ENCODE measurements around the gene ANO7. TPM values are rescaled to one million over a fixed set of nuclear protein-coding genes. Genes with fewer than 3 reads are reported as not detected.

The ANO7 gene
- total RNA-seq, 4 donors from 2014 or later = 0.59 TPM; not detected in 3

DNA sequence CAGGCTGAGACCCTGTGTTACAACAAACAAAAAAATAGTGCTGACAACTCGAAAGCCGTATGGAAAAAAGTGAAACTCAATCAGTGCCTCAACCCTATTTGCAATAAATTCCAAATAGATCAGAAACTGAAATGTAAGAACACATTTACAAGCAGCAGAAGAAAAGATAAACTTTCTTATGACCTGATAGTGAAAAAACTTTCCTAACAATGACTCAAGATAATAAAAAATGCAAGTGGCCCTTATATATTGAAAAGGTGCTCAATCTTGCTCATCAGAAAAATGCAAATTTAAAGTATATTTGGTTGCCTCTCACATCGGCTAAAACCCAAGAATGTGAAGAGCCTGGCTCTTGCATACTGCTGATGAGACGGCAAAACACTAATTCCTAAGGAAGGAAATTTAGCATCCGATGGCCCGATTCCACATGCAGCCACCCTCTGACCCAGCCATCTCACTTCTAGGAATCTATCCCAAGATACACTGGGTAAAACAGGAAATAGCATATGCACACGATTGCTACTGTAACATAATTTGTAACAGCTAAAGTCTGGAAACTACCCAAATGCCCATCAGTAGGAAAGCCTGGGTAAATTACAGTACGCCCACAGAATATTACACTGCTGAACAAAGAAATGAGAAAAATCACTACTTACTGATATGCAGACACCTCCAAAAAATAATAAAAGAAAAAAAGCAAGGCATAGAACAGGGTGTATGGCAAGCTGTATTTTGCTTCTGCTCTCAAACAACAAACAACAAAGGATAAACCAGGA, 70.2 kb downstream of the ANO7 start:
- WGBS, 2 donors = 70 to 73% methylated on average over 8 of the region's 8 CpGs

DNA sequence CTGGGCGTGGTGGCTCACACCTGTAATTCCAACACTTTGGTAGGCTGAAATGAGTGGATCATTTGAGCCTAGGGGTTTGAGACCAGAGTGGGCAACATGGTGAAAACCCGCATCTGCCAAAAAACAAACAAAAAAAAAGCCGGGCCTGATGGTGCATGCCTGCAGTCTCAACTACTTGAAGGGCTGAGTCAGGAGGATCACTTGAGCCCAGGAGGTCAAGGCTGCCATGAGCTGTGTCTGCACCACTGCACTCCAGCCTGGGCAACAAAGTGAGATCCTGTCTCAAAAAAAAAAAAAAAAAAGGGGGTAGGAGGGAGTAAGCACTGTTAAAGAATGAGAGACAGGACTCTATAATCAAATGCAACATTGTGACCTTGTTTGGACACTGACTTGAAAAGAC, 72.4 kb downstream of the ANO7 start:
- TF ChIP-seq, protein P1, sequence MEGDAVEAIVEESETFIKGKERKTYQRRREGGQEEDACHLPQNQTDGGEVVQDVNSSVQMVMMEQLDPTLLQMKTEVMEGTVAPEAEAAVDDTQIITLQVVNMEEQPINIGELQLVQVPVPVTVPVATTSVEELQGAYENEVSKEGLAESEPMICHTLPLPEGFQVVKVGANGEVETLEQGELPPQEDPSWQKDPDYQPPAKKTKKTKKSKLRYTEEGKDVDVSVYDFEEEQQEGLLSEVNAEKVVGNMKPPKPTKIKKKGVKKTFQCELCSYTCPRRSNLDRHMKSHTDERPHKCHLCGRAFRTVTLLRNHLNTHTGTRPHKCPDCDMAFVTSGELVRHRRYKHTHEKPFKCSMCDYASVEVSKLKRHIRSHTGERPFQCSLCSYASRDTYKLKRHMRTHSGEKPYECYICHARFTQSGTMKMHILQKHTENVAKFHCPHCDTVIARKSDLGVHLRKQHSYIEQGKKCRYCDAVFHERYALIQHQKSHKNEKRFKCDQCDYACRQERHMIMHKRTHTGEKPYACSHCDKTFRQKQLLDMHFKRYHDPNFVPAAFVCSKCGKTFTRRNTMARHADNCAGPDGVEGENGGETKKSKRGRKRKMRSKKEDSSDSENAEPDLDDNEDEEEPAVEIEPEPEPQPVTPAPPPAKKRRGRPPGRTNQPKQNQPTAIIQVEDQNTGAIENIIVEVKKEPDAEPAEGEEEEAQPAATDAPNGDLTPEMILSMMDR (IDR thresholded peaks at IDR 0.05) = no peak
- TF ChIP-seq POLR2A (IDR thresholded peaks at IDR 0.05) = no peak
- Histone ChIP-seq H3K4me1 (no peaks in the 10 kb centered on the region), H3K36me3 (peaks cover 32 to 100% (median 55%) of the 10 kb centered on the region in 3 donors), H3K27me3 (no peaks in the 10 kb centered on the region), H3K27ac (no peak overlapping the region), H3K9me3 (no peaks in the 10 kb centered on the region), H3K4me3 (no peak overlapping the region)
- intact Hi-C loops (cut with DNase I) = no loop called here
- DNase-seq = no peak
- 71 to 100% methylated on average over 2 to 3 of the region's 3 CpGs for WGBS, 2 donors

More for the DNA sequence above, 70.2 kb downstream of the ANO7 start:
- no peaks in the 10 kb centered on the region for H3K4me1 ChIP-seq
- no peak overlapping the region for H3K27ac ChIP-seq
- H3K27me3 ChIP-seq = no peaks in the 10 kb centered on the region
- intact Hi-C loops (cut with DNase I) = no loop called here
- peaks cover 41 to 100% (median 62%) of the 10 kb centered on the region in 3 donors for H3K36me3 ChIP-seq
- no peak overlapping the region for H3K4me3 ChIP-seq
- TF ChIP-seq, protein P1 (IDR thresholded peaks at IDR 0.05) = no peak
- TF ChIP-seq POLR2A (IDR thresholded peaks at IDR 0.05) = no peak
- H3K9me3 ChIP-seq = no peaks in the 10 kb centered on the region
- no peak for DNase-seq

DNA sequence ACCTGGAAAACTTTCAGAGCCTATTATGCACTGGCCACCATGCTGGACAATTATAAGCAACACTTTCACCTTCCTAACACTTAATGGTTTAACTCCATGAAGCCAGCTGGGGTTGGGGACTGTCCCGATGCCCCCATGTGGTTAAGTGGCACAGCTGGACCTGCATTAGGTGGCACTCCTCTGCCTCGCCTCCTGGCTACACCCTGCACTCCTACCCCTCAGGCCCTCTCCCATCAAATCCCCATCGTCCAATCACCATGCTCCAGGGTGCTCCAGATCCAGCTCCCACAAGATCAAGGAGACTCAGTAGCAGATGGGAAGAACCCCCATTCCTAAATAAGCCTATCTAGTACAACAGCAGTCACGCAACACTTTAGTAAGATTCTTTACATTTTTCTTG, 73.2 kb downstream of the ANO7 start:
- Histone ChIP-seq H3K4me1 (no peaks in the 10 kb centered on the region), H3K36me3 (peaks cover 25 to 100% (median 51%) of the 10 kb centered on the region in 3 donors), H3K9me3 (no peaks in the 10 kb centered on the region), H3K4me3 (no peak overlapping the region), H3K27ac (no peak overlapping the region), H3K27me3 (no peaks in the 10 kb centered on the region)
- no peak for TF ChIP-seq POLR2A (IDR thresholded peaks at IDR 0.05)
- TF ChIP-seq, protein P1 (IDR thresholded peaks at IDR 0.05) = no peak
- no peak for DNase-seq
- 79 to 93% methylated on average over 3 to 4 of the region's 4 CpGs for WGBS, 2 donors
- intact Hi-C loops (cut with DNase I) = no loop called here

DNA sequence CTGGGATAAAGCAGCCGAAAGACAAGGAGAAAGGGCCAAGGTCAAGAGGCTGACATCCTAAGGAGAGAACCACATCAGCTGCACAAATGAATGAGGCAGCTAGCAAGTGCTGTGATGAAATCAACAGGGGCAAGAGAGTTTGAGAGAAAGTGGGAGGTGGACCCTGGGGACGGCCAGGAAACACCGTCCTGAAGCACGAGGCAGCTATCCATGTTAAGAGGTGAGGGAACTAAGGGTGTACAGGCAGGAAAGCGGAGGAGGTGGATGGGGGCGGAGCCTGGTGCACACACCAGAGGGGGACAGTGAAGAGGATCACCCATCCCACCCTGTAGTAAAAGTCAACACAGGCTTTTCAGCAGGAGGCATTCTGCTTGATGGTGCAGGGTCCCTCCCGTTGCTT, 74.6 kb downstream of the ANO7 start:
- Histone ChIP-seq H3K27ac (no peak overlapping the region), H3K9me3 (no peaks in the 10 kb centered on the region), H3K4me1 (no peaks in the 10 kb centered on the region), H3K27me3 (no peaks in the 10 kb centered on the region), H3K4me3 (no peak overlapping the region), H3K36me3 (peaks cover 25 to 100% (median 44%) of the 10 kb centered on the region in 3 donors)
- DNase-seq = no peak
- 82 to 85% methylated on average over 7 of the region's 7 CpGs for WGBS, 2 donors
- intact Hi-C loops (cut with DNase I) = no loop called here
- TF ChIP-seq POLR2A (IDR thresholded peaks at IDR 0.05) = no peak
- TF ChIP-seq, protein P1 (IDR thresholded peaks at IDR 0.05) = no peak

DNA sequence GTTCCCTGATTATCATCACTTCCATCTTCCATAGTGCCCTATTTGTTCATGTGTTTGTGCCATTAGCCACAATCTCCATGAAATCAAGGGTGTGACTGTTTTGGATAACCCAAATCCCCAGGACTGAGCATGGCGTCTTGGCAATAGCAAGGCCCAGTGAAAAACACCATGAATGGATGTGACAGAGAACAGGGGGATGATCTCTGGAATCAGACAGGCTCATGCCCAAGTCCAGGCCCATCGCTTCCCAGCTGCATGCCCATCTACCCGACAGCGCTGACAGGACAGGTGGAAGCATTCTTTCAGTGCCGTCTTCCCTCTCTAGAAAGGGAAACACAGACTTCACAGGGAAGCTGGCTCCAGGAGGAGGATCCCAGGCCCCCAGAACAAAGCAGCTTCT, 77.0 kb downstream of the ANO7 start:
- H3K36me3 ChIP-seq = peaks cover 18 to 86% (median 42%) of the 10 kb centered on the region in 3 donors
- 77 to 80% methylated on average over 2 to 3 of the region's 5 CpGs for WGBS, 2 donors
- no peak overlapping the region for H3K27ac ChIP-seq
- H3K4me1 ChIP-seq = peaks cover 19 to 24% (median 23%) of the 10 kb centered on the region in 3 donors
- no peaks in the 10 kb centered on the region for H3K9me3 ChIP-seq
- TF ChIP-seq, protein P1 (IDR thresholded peaks at IDR 0.05) = no peak
- H3K4me3 ChIP-seq = no peak overlapping the region
- intact Hi-C loops (cut with DNase I) = no loop called here
- H3K27me3 ChIP-seq = no peaks in the 10 kb centered on the region
- DNase-seq = no peak
